ENCODE data around the gene LRRFIP1. TPM values are rescaled to one million over a fixed set of nuclear protein-coding genes. Genes with fewer than 3 reads are reported as not detected.

The LRRFIP1 gene
- total and polyA plus RNA-seq, 2 of the 13 experiments (the other 11 are each of a cell fraction or from before 2014, with no cell fraction given), result 15.9 to 40.5 TPM

- TF ChIP-seq, protein P1, sequence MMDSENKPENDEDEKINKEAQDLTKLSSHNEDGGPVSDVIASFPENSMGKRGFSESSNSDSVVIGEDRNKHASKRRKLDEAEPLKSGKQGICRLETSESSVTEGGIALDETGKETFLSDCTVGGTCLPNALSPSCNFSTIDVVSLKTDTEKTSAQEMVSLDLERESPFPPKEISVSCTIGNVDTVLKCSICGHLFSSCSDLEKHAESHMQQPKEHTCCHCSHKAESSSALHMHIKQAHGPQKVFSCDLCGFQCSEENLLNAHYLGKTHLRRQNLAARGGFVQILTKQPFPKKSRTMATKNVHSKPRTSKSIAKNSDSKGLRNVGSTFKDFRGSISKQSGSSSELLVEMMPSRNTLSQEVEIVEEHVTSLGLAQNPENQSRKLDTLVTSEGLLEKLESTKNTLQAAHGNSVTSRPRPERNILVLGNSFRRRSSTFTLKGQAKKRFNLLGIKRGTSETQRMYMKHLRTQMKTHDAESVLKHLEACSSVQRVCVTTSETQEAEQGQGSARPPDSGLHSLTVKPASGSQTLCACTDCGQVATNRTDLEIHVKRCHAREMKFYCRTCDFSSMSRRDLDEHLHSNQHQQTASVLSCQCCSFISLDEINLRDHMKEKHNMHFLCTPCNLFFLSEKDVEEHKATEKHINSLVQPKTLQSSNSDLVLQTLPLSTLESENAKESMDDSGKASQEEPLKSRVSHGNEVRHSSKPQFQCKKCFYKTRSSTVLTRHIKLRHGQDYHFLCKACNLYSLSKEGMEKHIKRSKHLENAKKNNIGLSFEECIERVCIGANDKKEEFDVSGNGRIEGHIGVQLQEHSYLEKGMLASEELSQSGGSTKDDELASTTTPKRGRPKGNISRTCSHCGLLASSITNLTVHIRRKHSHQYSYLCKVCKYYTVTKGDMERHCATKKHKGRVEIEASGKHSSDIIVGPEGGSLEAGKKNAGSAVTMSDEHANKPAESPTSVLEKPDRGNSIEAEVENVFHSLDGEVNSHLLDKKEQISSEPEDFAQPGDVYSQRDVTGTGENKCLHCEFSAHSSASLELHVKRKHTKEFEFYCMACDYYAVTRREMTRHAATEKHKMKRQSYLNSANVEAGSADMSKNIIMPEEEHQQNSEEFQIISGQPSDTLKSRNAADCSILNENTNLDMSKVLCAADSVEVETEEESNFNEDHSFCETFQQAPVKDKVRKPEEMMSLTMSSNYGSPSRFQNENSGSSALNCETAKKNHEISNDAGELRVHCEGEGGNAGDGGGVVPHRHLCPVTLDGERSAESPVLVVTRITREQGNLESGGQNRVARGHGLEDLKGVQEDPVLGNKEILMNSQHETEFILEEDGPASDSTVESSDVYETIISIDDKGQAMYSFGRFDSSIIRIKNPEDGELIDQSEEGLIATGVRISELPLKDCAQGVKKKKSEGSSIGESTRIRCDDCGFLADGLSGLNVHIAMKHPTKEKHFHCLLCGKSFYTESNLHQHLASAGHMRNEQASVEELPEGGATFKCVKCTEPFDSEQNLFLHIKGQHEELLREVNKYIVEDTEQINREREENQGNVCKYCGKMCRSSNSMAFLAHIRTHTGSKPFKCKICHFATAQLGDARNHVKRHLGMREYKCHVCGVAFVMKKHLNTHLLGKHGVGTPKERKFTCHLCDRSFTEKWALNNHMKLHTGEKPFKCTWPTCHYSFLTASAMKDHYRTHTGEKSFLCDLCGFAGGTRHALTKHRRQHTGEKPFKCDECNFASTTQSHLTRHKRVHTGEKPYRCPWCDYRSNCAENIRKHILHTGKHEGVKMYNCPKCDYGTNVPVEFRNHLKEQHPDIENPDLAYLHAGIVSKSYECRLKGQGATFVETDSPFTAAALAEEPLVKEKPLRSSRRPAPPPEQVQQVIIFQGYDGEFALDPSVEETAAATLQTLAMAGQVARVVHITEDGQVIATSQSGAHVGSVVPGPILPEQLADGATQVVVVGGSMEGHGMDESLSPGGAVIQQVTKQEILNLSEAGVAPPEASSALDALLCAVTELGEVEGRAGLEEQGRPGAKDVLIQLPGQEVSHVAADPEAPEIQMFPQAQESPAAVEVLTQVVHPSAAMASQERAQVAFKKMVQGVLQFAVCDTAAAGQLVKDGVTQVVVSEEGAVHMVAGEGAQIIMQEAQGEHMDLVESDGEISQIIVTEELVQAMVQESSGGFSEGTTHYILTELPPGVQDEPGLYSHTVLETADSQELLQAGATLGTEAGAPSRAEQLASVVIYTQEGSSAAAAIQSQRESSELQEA (CRISPR knock-in tag; IDR thresholded peaks at IDR 0.05; ENCODE audit: not compliant biosample characterization), result no peak
- no peak for TF ChIP-seq HMGA1 (CRISPR knock-in tag; conservative IDR thresholded peaks at IDR 0.05)
- TF ChIP-seq SP140L (CRISPR knock-in tag; IDR thresholded peaks at IDR 0.05; ENCODE audit: borderline replicate concordance), result no peak
- no peak for TF ChIP-seq SMARCE1 (IDR thresholded peaks at IDR 0.05; ENCODE audit: borderline replicate concordance)
- TF ChIP-seq, protein P2, sequence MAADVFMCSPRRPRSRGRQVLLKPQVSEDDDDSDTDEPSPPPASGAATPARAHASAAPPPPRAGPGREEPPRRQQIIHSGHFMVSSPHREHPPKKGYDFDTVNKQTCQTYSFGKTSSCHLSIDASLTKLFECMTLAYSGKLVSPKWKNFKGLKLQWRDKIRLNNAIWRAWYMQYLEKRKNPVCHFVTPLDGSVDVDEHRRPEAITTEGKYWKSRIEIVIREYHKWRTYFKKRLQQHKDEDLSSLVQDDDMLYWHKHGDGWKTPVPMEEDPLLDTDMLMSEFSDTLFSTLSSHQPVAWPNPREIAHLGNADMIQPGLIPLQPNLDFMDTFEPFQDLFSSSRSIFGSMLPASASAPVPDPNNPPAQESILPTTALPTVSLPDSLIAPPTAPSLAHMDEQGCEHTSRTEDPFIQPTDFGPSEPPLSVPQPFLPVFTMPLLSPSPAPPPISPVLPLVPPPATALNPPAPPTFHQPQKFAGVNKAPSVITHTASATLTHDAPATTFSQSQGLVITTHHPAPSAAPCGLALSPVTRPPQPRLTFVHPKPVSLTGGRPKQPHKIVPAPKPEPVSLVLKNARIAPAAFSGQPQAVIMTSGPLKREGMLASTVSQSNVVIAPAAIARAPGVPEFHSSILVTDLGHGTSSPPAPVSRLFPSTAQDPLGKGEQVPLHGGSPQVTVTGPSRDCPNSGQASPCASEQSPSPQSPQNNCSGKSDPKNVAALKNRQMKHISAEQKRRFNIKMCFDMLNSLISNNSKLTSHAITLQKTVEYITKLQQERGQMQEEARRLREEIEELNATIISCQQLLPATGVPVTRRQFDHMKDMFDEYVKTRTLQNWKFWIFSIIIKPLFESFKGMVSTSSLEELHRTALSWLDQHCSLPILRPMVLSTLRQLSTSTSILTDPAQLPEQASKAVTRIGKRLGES (CRISPR knock-in tag; IDR thresholded peaks at IDR 0.05; ENCODE audit: borderline replicate concordance), result no peak
- no peak for TF ChIP-seq SMAD1 (CRISPR knock-in tag; IDR thresholded peaks at IDR 0.05; ENCODE audit: borderline replicate concordance, low read depth)
- TF ChIP-seq ZSCAN30 (CRISPR knock-in tag; IDR thresholded peaks at IDR 0.05), result no peak
- TF ChIP-seq ZNF572 (CRISPR knock-in tag; IDR thresholded peaks at IDR 0.05), result no peak
- TF ChIP-seq, protein P3, sequence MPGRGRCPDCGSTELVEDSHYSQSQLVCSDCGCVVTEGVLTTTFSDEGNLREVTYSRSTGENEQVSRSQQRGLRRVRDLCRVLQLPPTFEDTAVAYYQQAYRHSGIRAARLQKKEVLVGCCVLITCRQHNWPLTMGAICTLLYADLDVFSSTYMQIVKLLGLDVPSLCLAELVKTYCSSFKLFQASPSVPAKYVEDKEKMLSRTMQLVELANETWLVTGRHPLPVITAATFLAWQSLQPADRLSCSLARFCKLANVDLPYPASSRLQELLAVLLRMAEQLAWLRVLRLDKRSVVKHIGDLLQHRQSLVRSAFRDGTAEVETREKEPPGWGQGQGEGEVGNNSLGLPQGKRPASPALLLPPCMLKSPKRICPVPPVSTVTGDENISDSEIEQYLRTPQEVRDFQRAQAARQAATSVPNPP (CRISPR knock-in tag; IDR thresholded peaks at IDR 0.05), result no peak
- no peak for TF ChIP-seq SP1 (IDR thresholded peaks at IDR 0.05)
- 0 out of 2 replicates have a peak, but pooled peaks have one; percentile 9 for TF ChIP-seq SP1 (CRISPR knock-in tag; IDR thresholded peaks at IDR 0.05)
- TF ChIP-seq BHLHE40 (IDR thresholded peaks at IDR 0.05; ENCODE audit: low read length), result no peak
- no peak for TF ChIP-seq SSRP1 (CRISPR knock-in tag; IDR thresholded peaks at IDR 0.05)
- no peak for TF ChIP-seq ZBTB1 (CRISPR knock-in tag; IDR thresholded peaks at IDR 0.05; ENCODE audit: borderline replicate concordance)
- no peak for TF ChIP-seq HMG20A (CRISPR knock-in tag; IDR thresholded peaks at IDR 0.05; ENCODE audit: borderline replicate concordance)
- no peak for TF ChIP-seq ZNF224 (CRISPR knock-in tag; IDR thresholded peaks at IDR 0.05)
These were observed 88.1 kb downstream of the LRRFIP1 start (continued) for GRCh38 chr2:237715459-237715947.

Data from HepG2 (cell line).